Heart right ventricle (tissue), 16 donors: ENCODE data around the gene LGI4. TPM values are rescaled to one million over a fixed set of nuclear protein-coding genes. Genes with fewer than 3 reads are reported as not detected.

Experiments used
- ATAC-seq, 8 donors: fragments of 200-7000 bp; cut with Tn5 transposase; one replicate each; pipeline ENCODE4 v1.9.1; 2020; ENCODE audit warnings: mild to moderate bottlenecking in 8 of 8, moderate library complexity in 8 of 8, moderate number of reproducible peaks in 1 of 8
- DNase-seq, 2 donors: peaks; one replicate each; pipeline ENCODE4 v3.0.0-alpha.2; 2020
- H3K27ac ChIP-seq, 10 donors: fragments of 200-600 bp; sonication (generic) in 2 of 10; one replicate each; pipeline versions ENCODE4 v1.5.0 to v1.8.0; 2020 to 2022; ENCODE audit warnings: mild to moderate bottlenecking in 3 of 10
- H3K27me3 ChIP-seq, 7 donors: fragments of 200-600 bp; one replicate each; pipeline ENCODE4 v1.8.0; 2021 to 2022; ENCODE audit warnings: mild to moderate bottlenecking in 2 of 7
- H3K36me3 ChIP-seq, 9 donors: fragments of 200-600 bp; sonication (generic) in 1 of 9; one replicate each; pipeline versions ENCODE4 v1.5.0 to v1.8.0; 2020 to 2022; ENCODE audit warnings: mild to moderate bottlenecking in 2 of 9
- H3K4me1 ChIP-seq, 9 donors: fragments of 200-600 bp; sonication (generic) in 1 of 9; one replicate each; pipeline versions ENCODE4 v1.5.0 to v1.8.0; 2020 to 2022; ENCODE audit warnings: mild to moderate bottlenecking in 4 of 9
- H3K4me3 ChIP-seq, 10 donors: fragments of 200-600 bp; sonication (generic) in 2 of 10; one replicate each; pipeline versions ENCODE4 v1.5.0 to v1.8.0; 2020 to 2022; ENCODE audit warnings: mild to moderate bottlenecking in 7 of 10, moderate library complexity in 2 of 10
- H3K9me3 ChIP-seq, 11 donors: fragments of 200-600 bp in 10 of 11; sonication (generic) in 2 of 11; one replicate each; pipeline versions ENCODE4 v1.5.0 to v1.8.0; 2013 to 2022; ENCODE audit warnings: mild to moderate bottlenecking in 2 of 11, control low read depth in 1 of 11, moderate library complexity in 1 of 11
- WGBS, 2 donors: extraction: QIAGEN DNeasy Blood & Tissue Kit; methylation state at CpG; one replicate each; pipeline ENCODE4 v1.1.7; 2013; ENCODE audit warnings: inconsistent platforms in 1 of 2; 5-methylcytosine and 5-hydroxymethylcytosine counted together
- intact Hi-C, 10 donors: fragments of 100-400 bp; cut with DNase I; formaldehyde crosslinking; loops; one replicate each; pipeline versions ENCODE4 v1.11.1 to v1.14.2; 2022
- polyA plus RNA-seq, 2 donors: library from polyadenylated mRNA; stranded (reverse); fragments of 200-250 nt; gene quantifications; one replicate each; pipeline ENCODE4 v1.2.3, GENCODE V29; 2013
- total RNA-seq, 10 donors: library from RNA; stranded (reverse); fragmentation: NEBNext Ultra II Directional in 3 of 10; extraction: Animal tissue kit (Norgen Biotek cat#: 25700) in 3 of 10; gene quantifications; one replicate each; pipeline versions ENCODE4 v1.2.1 to v1.2.4, GENCODE V29; 2021 to 2023
- TF ChIP-seq, protein P1 (sequence below), 9 donors: fragments of 200-600 bp; sonication (generic) in 2 of 9; IDR thresholded peaks; one replicate each; pipeline versions ENCODE4 v1.5.0 to v1.8.0; 2021 to 2022; ENCODE audit warnings: antibody characterized with exemption in 9 of 9, mild to moderate bottlenecking in 5 of 9, moderate library complexity in 1 of 9
- donor health status: Arrhythmogenic right ventricular cardiomyopathy.
- donor health status: ischemic (EF 13 %, LVEDD 7.1; RV severe dilation, severe dysfunction).
- donor health status: healthy with polysubstance abuse.
- donor health status: DM: no; HTN: yes; CAD: no.
- donor health status: DM: no; HTN: no; CAD: no.
- donor health status: ischemic (EF 25% LVEDD 6.9; RV normal size, moderate dysfunction).
- donor health status: ischemic (EF 25% LVEDD 5.7; RV mildly dilated, moderate dysfunction).
- donor health status: healthy.
- donor health status: DM: yes; HTN: yes; CAD: no.
- donor health status: Ischemic cardiomyopathy.
- donor health status: ischemic (EF 35%, LVEDD 5.7; RV mildly dilated, moderate dysfunction).
- donor health status: nonischemic (EF 11% LVEDD 7.7; RV severe dilation, severe dysfunction).
- donor health status: DM: yes; HTN: yes; CAD: no.
- donor health status: PGD.
- donor health status: ischemic (EF 29% LVEDD 5.4; RV normal size, mild dysfunction).
- donor health status: nonischemic (EF 23%, LVEDD 6.1; RV moderate dilation, normal function).

Gene LGI4
- total and polyA plus RNA-seq, 12 donors, result 4.3 to 30.0 (median 8.3) TPM

- TF ChIP-seq, protein P1, sequence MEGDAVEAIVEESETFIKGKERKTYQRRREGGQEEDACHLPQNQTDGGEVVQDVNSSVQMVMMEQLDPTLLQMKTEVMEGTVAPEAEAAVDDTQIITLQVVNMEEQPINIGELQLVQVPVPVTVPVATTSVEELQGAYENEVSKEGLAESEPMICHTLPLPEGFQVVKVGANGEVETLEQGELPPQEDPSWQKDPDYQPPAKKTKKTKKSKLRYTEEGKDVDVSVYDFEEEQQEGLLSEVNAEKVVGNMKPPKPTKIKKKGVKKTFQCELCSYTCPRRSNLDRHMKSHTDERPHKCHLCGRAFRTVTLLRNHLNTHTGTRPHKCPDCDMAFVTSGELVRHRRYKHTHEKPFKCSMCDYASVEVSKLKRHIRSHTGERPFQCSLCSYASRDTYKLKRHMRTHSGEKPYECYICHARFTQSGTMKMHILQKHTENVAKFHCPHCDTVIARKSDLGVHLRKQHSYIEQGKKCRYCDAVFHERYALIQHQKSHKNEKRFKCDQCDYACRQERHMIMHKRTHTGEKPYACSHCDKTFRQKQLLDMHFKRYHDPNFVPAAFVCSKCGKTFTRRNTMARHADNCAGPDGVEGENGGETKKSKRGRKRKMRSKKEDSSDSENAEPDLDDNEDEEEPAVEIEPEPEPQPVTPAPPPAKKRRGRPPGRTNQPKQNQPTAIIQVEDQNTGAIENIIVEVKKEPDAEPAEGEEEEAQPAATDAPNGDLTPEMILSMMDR (IDR thresholded peaks at IDR 0.05), result no peak
- Histone ChIP-seq H3K4me1 (peaks cover 0 to 12% (median 0%) of the 10 kb centered on the region in 9 donors), H3K27me3 (no peaks in the 10 kb centered on the region), H3K36me3 (peaks cover 0 to 99% (median 46%) of the 10 kb centered on the region in 9 donors), H3K9me3 (peaks cover 0 to 51% (median 29%) of the 10 kb centered on the region in 11 donors), H3K27ac (no peak overlapping the region), H3K4me3 (no peak overlapping the region)
- ATAC-seq (no peak), DNase-seq (no peak)
- 48 to 91% methylated on average over 2 of the region's 2 CpGs for WGBS, 2 donors
- intact Hi-C loops, result no loop called here
Observed at GRCh38 chr19:35164418-35164817, 29.6 kb upstream of the LGI4 start.

GRCh38 chr19:35162471-35163326 is 27.8 kb upstream of the LGI4 start:
- peaks cover 0 to 10% (median 0%) of the 10 kb centered on the region in 9 donors for H3K4me1 ChIP-seq
- ATAC-seq (no peak), DNase-seq (no peak)
- H3K27ac ChIP-seq, result no peak overlapping the region
- H3K9me3 ChIP-seq, result peaks cover 0 to 51% (median 29%) of the 10 kb centered on the region in 11 donors
- no peak overlapping the region for H3K4me3 ChIP-seq
- H3K36me3 ChIP-seq, result peaks cover 0 to 99% (median 46%) of the 10 kb centered on the region in 9 donors
- TF ChIP-seq, protein P1 (IDR thresholded peaks at IDR 0.05), result no peak
- no peaks in the 10 kb centered on the region for H3K27me3 ChIP-seq
- 75 to 87% methylated on average over 6 of the region's 6 CpGs for WGBS, 2 donors
- intact Hi-C loops, result no loop called here

GRCh38 chr19:35161434-35161743 is 26.5 kb upstream of the LGI4 start:
- WGBS, 2 donors, result 93 to 95% methylated on average over 2 of the region's 2 CpGs
- peaks cover 0 to 97% (median 43%) of the 10 kb centered on the region in 9 donors for H3K36me3 ChIP-seq
- peaks cover 0 to under 1% (median 0%) of the 10 kb centered on the region in 9 donors for H3K4me1 ChIP-seq
- DNase-seq (no peak), ATAC-seq (no peak)
- intact Hi-C loops, result no loop called here
- peaks cover 0 to 45% (median 25%) of the 10 kb centered on the region in 11 donors for H3K9me3 ChIP-seq
- TF ChIP-seq, protein P1 (IDR thresholded peaks at IDR 0.05), result no peak
- no peak overlapping the region for H3K27ac ChIP-seq
- peaks cover 0 to 10% (median 0%) of the 10 kb centered on the region in 7 donors for H3K27me3 ChIP-seq
- H3K4me3 ChIP-seq, result no peak overlapping the region

GRCh38 chr19:35160629-35161433 is 26.0 kb upstream of the LGI4 start:
- Histone ChIP-seq H3K27ac (no peak overlapping the region), H3K27me3 (peaks cover 0 to 10% (median 0%) of the 10 kb centered on the region in 7 donors), H3K9me3 (peaks cover 0 to 39% (median 19%) of the 10 kb centered on the region in 11 donors), H3K4me1 (peaks cover 0 to 6% (median 1%) of the 10 kb centered on the region in 9 donors), H3K36me3 (peaks cover 0 to 91% (median 37%) of the 10 kb centered on the region in 9 donors), H3K4me3 (no peak overlapping the region)
- intact Hi-C loops, result no loop called here
- TF ChIP-seq, protein P1 (IDR thresholded peaks at IDR 0.05), result no peak
- 93 to 96% methylated on average over 9 of the region's 9 CpGs for WGBS, 2 donors
- ATAC-seq, result no peak
- no peak for DNase-seq
